8988T (cell line): ENCODE measurements around the gene MTFMT.

ENCODE experiments used
- DNase-seq: peaks from one replicate; pipeline ENCODE4 v3.0.0; 2011

MTFMT gene

GRCh38 chr15:64981812-64982431 lies 47.5 kb downstream of the MTFMT start:
- no peak for DNase-seq

- no peak for DNase-seq
These were observed 50.2 kb downstream of the MTFMT start for GRCh38 chr15:64979252-64979710.

- DNase-seq = no peak
These were observed 54.0 kb downstream of the MTFMT start for GRCh38 chr15:64975390-64975789.

GRCh38 chr15:64970698-64971097 lies 58.7 kb downstream of the MTFMT start:
- DNase-seq = no peak

GRCh38 chr15:64969401-64969800 lies 60.0 kb downstream of the MTFMT start:
- no peak for DNase-seq

- DNase-seq = no peak
These were observed 68.4 kb downstream of the MTFMT start for GRCh38 chr15:64961013-64961412.

GRCh38 chr15:64960153-64960552 lies 69.3 kb downstream of the MTFMT start:
- no peak for DNase-seq

GRCh38 chr15:64959128-64959527 lies 70.3 kb downstream of the MTFMT start:
- no peak for DNase-seq

GRCh38 chr15:64954395-64954794 lies 75.0 kb downstream of the MTFMT start:
- no peak for DNase-seq

- no peak for DNase-seq
These were observed 77.5 kb downstream of the MTFMT start for GRCh38 chr15:64951777-64952418.
